ENCODE data around the gene ARIH1. TPM values are rescaled to one million over a fixed set of nuclear protein-coding genes. Genes with fewer than 3 reads are reported as not detected.

Gene ARIH1
- polyA plus RNA-seq, 3 donors, result 196 to 209 (median 197) TPM

GRCh38 chr15:72483279-72483678 lies 9.1 kb downstream of the ARIH1 start:
- no peak for DNase-seq (ENCODE audit: low read depth in 3 of 3, low spot score in 2 of 3)

- DNase-seq (ENCODE audit: low read depth in 3 of 3, low spot score in 2 of 3), result no peak
These were observed 12.0 kb downstream of the ARIH1 start for GRCh38 chr15:72486144-72486543.

DNA sequence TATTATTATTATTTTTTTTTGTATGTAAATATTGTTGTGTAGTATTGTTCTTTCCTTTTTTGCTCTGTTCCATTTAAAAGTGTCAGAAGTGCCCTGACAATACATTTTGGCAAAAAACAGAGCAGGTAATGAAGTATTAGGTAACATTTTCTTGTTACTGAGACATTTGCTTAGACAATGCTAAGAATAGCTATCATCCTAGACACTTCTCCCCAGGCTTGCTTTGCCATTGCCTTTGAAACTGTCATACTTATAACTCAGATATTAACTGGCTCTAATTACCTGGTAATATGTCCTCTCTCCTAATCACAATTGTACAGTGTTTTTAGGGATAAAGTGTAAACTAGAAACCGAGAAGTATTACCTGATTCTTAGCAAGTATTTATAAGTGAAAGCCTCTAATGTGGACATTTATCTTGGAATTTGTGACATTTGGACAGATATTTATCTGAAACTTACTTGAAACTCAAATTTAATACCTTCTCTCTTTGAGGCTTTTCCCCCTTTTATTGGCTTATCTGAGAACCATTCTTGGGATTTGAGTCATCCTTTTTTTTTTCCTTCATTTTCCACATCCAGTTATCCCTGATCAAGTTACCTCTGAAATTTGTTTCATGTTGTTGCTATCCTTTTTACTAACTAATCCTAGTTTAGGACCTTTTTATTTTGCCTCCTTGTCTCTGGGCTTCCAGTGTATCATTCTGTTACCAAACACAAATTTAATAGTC lies 13.1 kb downstream of the ARIH1 start:
- DNase-seq (ENCODE audit: low read depth in 3 of 3, low spot score in 2 of 3), result no peak

GRCh38 chr15:72488558-72488957 lies 14.4 kb downstream of the ARIH1 start:
- no peak for DNase-seq (ENCODE audit: low read depth in 3 of 3, low spot score in 2 of 3)

DNA sequence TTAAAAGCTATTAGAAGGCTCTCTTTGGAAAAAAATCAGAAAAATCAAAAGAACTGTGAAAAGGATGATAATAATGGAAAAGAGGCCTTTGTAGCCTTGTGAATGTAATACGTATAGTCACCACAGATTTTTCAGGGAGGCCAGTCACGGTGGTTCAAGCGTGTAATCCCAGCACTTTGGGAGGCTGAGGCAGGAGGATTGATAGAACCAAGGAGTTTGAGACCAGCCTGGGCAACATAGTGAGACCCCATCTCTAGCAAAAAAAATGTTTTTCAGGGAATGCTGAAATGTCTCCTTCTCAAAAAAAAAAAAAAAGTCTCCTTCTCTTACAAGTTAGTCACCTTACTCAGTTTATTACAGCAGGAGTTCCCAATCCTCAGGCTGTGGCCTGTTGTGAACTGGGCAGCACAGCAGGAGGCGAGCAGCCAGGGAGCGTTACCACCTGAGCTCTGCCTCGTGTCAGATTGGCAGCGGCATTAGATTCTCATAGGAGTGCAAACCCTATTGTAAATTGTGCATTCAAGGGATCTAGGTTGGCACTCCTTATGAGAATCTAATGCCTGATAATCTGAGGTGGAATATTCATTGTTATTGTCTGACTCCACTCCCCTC lies 15.9 kb downstream of the ARIH1 start:
- no peak for DNase-seq (ENCODE audit: low read depth in 3 of 3, low spot score in 2 of 3)

DNA sequence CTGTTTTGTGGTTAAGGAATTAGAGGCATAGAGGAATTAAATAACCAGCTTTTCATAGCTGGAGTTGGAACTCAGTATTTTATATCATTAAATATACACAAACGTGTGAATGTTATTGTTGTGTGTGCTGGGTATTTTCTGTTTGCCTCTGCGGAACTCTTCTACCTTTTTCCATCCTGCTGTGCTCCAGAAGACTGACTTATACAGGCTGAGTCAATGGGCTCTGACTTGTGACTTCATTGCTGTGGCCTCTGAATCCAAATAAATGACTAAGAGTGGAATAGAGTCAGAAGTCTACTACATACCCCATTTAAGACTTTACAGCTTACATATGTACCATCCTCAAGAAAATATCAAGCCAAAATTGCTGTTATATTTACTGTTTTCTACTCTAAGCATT lies 17.6 kb downstream of the ARIH1 start:
- DNase-seq (ENCODE audit: low read depth in 3 of 3, low spot score in 2 of 3), result no peak

GRCh38 chr15:72492733-72493132 lies 18.6 kb downstream of the ARIH1 start:
- DNase-seq (ENCODE audit: low read depth in 3 of 3, low spot score in 2 of 3), result no peak

DNA sequence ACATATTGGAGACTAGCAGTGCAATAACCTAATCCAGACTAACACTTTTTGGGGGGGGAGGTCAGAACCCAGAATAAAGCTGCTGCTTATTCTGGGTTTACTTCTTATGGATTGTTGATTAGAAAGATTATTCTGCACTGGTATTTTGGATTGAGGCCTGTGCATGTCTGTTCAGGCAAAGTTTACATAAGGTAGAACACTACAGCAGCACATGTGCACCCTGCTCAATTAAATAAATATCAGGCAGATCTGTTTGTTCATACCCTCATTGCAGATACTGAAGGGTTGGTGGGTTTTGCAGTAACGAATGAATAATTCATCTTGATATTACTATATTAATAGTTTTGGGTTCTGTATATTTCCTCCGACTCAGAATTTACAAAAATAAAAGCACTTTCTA lies 19.1 kb downstream of the ARIH1 start:
- DNase-seq (ENCODE audit: low read depth in 3 of 3, low spot score in 2 of 3), result no peak

- DNase-seq (ENCODE audit: low read depth in 3 of 3, low spot score in 2 of 3), result no peak
These were observed 20.9 kb downstream of the ARIH1 start for GRCh38 chr15:72495007-72495406.

- no peak for DNase-seq (ENCODE audit: low read depth in 3 of 3, low spot score in 2 of 3)
These were observed 22.7 kb downstream of the ARIH1 start for GRCh38 chr15:72496783-72497182.

GRCh38 chr15:72497402-72497801 lies 23.3 kb downstream of the ARIH1 start:
- DNase-seq (ENCODE audit: low read depth in 3 of 3, low spot score in 2 of 3), result no peak

DNA sequence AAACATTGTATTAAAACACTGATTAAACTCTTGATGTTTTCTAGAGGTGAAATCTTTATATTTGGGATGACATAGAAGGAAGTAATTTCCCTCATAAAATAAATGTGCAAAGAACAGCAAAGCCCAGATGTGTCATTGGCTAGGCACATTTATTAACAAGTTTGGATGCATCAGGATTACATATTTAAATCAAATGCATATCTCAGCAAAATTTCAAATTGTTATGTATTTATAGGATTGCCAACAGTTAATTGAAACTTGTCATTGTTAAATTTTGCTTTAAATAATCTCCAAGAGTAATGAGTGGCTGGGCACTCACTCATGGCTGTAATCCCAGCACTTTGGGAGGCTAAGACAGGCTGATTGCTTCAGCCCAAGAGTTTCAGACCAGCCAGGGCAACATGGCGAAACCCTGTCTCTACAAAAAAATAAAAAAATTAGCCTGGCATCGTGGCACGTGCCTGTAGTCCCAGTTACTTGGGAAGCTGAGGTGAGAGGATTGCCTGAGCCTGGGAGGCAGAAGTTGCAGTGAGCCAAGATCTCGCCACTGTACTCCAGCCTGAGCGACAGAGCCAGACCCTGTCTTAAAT lies 28.2 kb downstream of the ARIH1 start:
- DNase-seq (ENCODE audit: low read depth in 3 of 3, low spot score in 2 of 3), result no peak

- no peak for DNase-seq (ENCODE audit: low read depth in 3 of 3, low spot score in 2 of 3)
These were observed 29.0 kb downstream of the ARIH1 start for GRCh38 chr15:72503147-72503546.

GRCh38 chr15:72507402-72508092 lies 33.4 kb downstream of the ARIH1 start:
- no peak for DNase-seq (ENCODE audit: low read depth in 3 of 3, low spot score in 2 of 3)

DNA sequence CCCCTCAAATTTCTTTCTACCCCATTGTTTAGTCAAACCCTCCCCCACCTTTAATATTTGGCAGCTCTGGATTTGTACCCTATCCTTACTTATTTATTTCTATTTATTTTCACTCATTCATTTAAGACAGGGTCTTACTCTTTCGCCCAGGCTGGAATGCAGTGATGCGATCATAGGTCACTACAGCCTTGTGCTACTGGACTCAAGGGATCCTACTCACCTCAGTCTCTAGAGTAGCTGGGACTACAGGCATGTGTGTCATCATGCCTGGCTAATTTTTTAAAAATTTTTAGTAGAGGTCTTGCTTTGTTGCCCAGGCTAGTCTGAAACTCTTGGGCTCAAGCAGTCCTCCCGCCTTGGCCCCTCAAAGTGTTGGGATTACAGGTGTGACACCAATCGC lies 35.4 kb downstream of the ARIH1 start:
- DNase-seq (ENCODE audit: low read depth in 3 of 3, low spot score in 2 of 3), result no peak

- no peak for DNase-seq (ENCODE audit: low read depth in 3 of 3, low spot score in 2 of 3)
These were observed 37.4 kb downstream of the ARIH1 start for GRCh38 chr15:72511536-72511935.

DNA sequence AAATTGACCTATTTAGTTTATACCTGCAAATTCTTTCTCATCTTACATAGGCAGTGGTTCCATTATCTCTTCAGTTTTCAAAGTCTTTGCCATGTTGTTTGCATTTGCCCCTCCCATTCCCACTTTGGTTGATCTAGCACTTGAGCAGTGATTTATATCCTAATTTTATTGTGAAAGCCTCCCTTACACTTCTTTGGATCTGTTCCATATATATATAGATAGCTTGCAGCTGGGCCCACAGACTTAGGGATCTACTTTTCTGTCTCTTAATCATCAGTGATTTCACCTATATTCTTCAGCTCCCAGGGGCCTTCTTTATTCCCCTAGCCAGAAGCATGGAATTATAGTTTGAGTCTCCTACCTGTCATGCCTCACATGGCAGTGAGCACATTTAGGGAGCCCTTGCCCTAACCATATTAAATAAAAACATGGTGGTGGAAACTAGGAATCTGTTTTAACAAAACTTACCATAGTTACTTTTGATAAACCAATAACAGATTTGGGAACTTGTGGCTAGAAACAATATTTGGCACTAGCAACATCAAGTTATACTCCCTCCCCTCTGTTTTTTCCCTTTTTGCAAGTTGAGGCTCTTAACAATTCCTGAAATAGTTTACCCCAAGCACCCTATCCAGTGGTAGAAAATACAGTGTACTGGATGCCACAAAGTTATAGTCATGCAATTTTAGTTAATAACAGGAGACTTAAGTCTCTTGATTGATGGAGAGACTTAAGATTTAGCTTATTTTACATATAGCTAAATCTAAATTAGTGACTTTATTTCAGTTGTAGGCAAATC lies 41.7 kb downstream of the ARIH1 start:
- DNase-seq (ENCODE audit: low read depth in 3 of 3, low spot score in 2 of 3), result peak in 2 of 3 donors; percentile 9 to 13

- DNase-seq (ENCODE audit: low read depth in 3 of 3, low spot score in 2 of 3), result no peak
These were observed 42.6 kb downstream of the ARIH1 start for GRCh38 chr15:72516777-72517176.

GRCh38 chr15:72521682-72522081 lies 47.6 kb downstream of the ARIH1 start:
- DNase-seq (ENCODE audit: low read depth in 3 of 3, low spot score in 2 of 3), result no peak

DNA sequence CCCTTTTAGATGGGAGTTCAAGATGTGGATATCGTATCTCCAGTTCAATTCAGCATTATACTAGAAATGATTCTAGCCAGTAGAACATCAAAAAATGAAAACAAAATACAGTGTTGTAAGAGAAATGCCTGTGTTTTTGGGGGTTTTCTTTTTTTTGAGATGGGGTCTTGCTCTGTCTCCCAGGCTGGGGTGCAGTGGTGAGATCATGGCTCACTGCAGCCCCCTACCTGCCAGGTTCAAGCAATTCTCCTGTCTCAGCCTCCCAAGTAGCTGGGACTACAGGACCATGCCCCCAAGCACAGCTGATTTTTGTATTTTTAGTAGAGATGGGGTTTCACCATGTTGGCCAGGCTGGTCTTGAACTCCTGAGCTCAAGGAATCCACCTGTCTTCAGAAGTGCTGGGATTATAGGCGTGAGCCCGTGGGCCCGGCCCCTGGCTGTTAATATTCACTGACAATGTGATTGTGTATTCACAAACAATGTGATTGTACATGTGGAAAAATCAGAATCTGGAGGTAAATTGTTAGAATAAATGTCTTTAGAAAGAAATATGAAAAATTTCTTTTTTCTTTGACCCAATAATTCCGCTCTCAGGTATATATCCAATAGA lies 59.0 kb downstream of the ARIH1 start:
- DNase-seq (ENCODE audit: low read depth in 3 of 3, low spot score in 2 of 3), result no peak
